Nucleus accumbens (tissue), 56 donors: Measurements from ENCODE around the gene HSBP1L1.

Source experiments
- DNase-seq, 56 donors: peaks; one replicate each; lab custom pipeline; 2025; lab: John Stamatoyannopoulos, UW

The HSBP1L1 gene

GRCh38 chr18:79942786-79943607 lies 21.4 kb upstream of the HSBP1L1 start:
- DNase-seq = no peak

GRCh38 chr18:79943608-79944125 lies 20.8 kb upstream of the HSBP1L1 start:
- DNase-seq = no peak

GRCh38 chr18:79944126-79944731 lies 20.2 kb upstream of the HSBP1L1 start:
- DNase-seq = peak in 3 of 56 donors; percentile 15 to 41 (median 34)

GRCh38 chr18:79944746-79945117 lies 19.7 kb upstream of the HSBP1L1 start:
- DNase-seq = no peak

GRCh38 chr18:79945118-79946042 lies 19.1 kb upstream of the HSBP1L1 start:
- DNase-seq = no peak

GRCh38 chr18:79947054-79947755 lies 17.2 kb upstream of the HSBP1L1 start:
- DNase-seq = no peak

- no peak for DNase-seq
Observed at GRCh38 chr18:79947881-79948610, 16.4 kb upstream of the HSBP1L1 start.

- DNase-seq = no peak
Observed at GRCh38 chr18:79948719-79949411, 15.6 kb upstream of the HSBP1L1 start.

GRCh38 chr18:79949697-79950487 lies 14.6 kb upstream of the HSBP1L1 start:
- DNase-seq = no peak

GRCh38 chr18:79950515-79951341 lies 13.7 kb upstream of the HSBP1L1 start:
- no peak for DNase-seq

- DNase-seq = peak in 55 of 56 donors; percentile 22 to 95 (median 80)
Observed at GRCh38 chr18:79951545-79952455, 12.6 kb upstream of the HSBP1L1 start, which contains the start of gene SLC66A2. Gene SLC66A2, minus strand, starts transcription at chr18:79951653. Its CDS starts 727 bp downstream, at chr18:79950926.

GRCh38 chr18:79952456-79952995 lies 11.9 kb upstream of the HSBP1L1 start:
- DNase-seq = peak in 1 of 56 donors; percentile 58

- no peak for DNase-seq
Observed at GRCh38 chr18:79952996-79953559, 11.4 kb upstream of the HSBP1L1 start.

GRCh38 chr18:79953971-79954651 lies 10.3 kb upstream of the HSBP1L1 start:
- DNase-seq = no peak

- no peak for DNase-seq
Observed at GRCh38 chr18:79954791-79955190, 9.7 kb upstream of the HSBP1L1 start.
